DMS79 (cell line): ENCODE results near the gene MYMK.

ENCODE experiments used
- DNase-seq: peaks from one replicate; lab custom pipeline; 2025; lab: John Stamatoyannopoulos, UW

The MYMK gene

GRCh38 chr9:133468374-133468773 is 56.4 kb downstream of the MYMK start:
- DNase-seq: no peak

GRCh38 chr9:133467101-133467500 is 57.7 kb downstream of the MYMK start:
- no peak for DNase-seq

- DNase-seq: no peak
These were observed 58.8 kb downstream of the MYMK start for GRCh38 chr9:133465984-133466383.

- no peak for DNase-seq
These were observed 60.1 kb downstream of the MYMK start for GRCh38 chr9:133464638-133465037.
